ENCODE results near the gene CYSLTR2. TPM values are rescaled to one million over a fixed set of nuclear protein-coding genes. Genes with fewer than 3 reads are reported as not detected.

CYSLTR2 gene
- 1 to 10 TPM in 1 of 4 donors, under 1 TPM in 3; 0.19 to 2.4 (median 0.49) TPM for total RNA-seq

- no peak for TF ChIP-seq CTCF (IDR thresholded peaks at IDR 0.05; ENCODE audit: low read depth)
These were observed at the start of gene CYSLTR2 for GRCh38 chr13:48653472-48653939. Gene CYSLTR2, plus strand, starts transcription at chr13:48653929. Its CDS starts 52,889 bp downstream, at chr13:48706818.

GRCh38 chr13:48615049-48615448 lies 38.7 kb upstream of the CYSLTR2 start:
- no peak for TF ChIP-seq CTCF (IDR thresholded peaks at IDR 0.05; ENCODE audit: low read depth)

- TF ChIP-seq CTCF (IDR thresholded peaks at IDR 0.05; ENCODE audit: low read depth) = no peak
These were observed 34.8 kb upstream of the CYSLTR2 start for GRCh38 chr13:48618937-48619336.

GRCh38 chr13:48621056-48621455 lies 32.7 kb upstream of the CYSLTR2 start:
- TF ChIP-seq CTCF (IDR thresholded peaks at IDR 0.05; ENCODE audit: low read depth) = no peak

GRCh38 chr13:48624016-48624415 lies 29.7 kb upstream of the CYSLTR2 start:
- TF ChIP-seq CTCF (IDR thresholded peaks at IDR 0.05; ENCODE audit: low read depth) = no peak

- TF ChIP-seq CTCF (IDR thresholded peaks at IDR 0.05; ENCODE audit: low read depth) = no peak
These were observed 28.9 kb upstream of the CYSLTR2 start for GRCh38 chr13:48624858-48625257.

- TF ChIP-seq CTCF (IDR thresholded peaks at IDR 0.05; ENCODE audit: low read depth) = no peak
These were observed 28.2 kb upstream of the CYSLTR2 start for GRCh38 chr13:48625413-48626076.
